H1 (cell line): ENCODE results near the gene GNRHR. TPM values are rescaled to one million over a fixed set of nuclear protein-coding genes. Genes with fewer than 3 reads are reported as not detected.

Experiments
- CTCF ChIA-PET: fragments of 300-600 bp; sonication (Branson Sonifier 250); formaldehyde crosslinking; loops from one replicate; lab custom pipeline; 2021; ENCODE audit not compliant: partially characterized antibody; lab: Charles Lee
- POLR2A ChIA-PET: fragments of 300-600 bp; sonication (Branson Sonifier 250); formaldehyde crosslinking; loops from one replicate; lab custom pipeline; 2021; ENCODE audit warnings: inconsistent platforms; ENCODE audit not compliant: partially characterized antibody; lab: Charles Lee
- DNase-seq, 2 experiments: peaks; one replicate each; pipeline versions ENCODE4 v3.0.0 to v3.0.0-alpha.2; 2010 to 2022; ENCODE audit warnings: low spot score in 2 of 2, low read depth in 1 of 2, mixed read lengths in 1 of 2
- FAIRE-seq: peaks from 2 replicates; lab custom pipeline; 2011; peaks lifted over from hg19 to GRCh38; lab: Jason Lieb, UNC
- H2AFZ ChIP-seq: 2 replicates; pipeline ENCODE4 v1.8.1; 2012; ENCODE audit warnings: low read length, inconsistent platforms
- H2AK5ac ChIP-seq: 2 replicates; pipeline ENCODE4 v1.6.1; 2013; ENCODE audit warnings: low read depth, low read length
- H2BK120ac ChIP-seq: replicated peaks from 2 replicates; pipeline ENCODE3; 2013; ENCODE audit warnings: low read depth, low read length, inconsistent platforms
- H2BK12ac ChIP-seq: 2 replicates; pipeline ENCODE4 v1.6.1; 2013; ENCODE audit warnings: low read depth, low read length
- H2BK15ac ChIP-seq: 2 replicates; pipeline ENCODE4 v1.6.1; 2013; ENCODE audit warnings: low read length
- H2BK20ac ChIP-seq: 2 replicates; pipeline ENCODE4 v1.6.1; 2013; ENCODE audit warnings: low read length
- H2BK5ac ChIP-seq: 2 replicates; pipeline ENCODE4 v1.6.1; 2013; ENCODE audit warnings: low read depth, low read length
- H3K14ac ChIP-seq: 2 replicates; pipeline ENCODE4 v1.6.1; 2013; ENCODE audit warnings: inconsistent platforms; ENCODE audit not compliant: insufficient read length
- H3K18ac ChIP-seq: 2 replicates; pipeline ENCODE4 v1.6.1; 2013; ENCODE audit warnings: low read length; ENCODE audit errors: extremely low read depth
- H3K23ac ChIP-seq: 2 replicates; pipeline ENCODE4 v1.6.1; 2013; ENCODE audit warnings: inconsistent platforms; ENCODE audit not compliant: insufficient read length
- H3K23me2 ChIP-seq: 2 replicates; pipeline ENCODE4 v1.6.1; 2013; ENCODE audit warnings: low read depth, low read length
- H3K27ac ChIP-seq: 2 replicates; pipeline ENCODE4 v1.6.1; 2011; ENCODE audit warnings: low read depth, low read length, inconsistent platforms
- H3K27me3 ChIP-seq, 4 experiments: replicated peaks in 1 of 4; 1 replicate in 1 of 4; 2 replicates in 3 of 4; pipeline versions ENCODE4 v1.6.1 to v1.8.1; 2011 to 2013; ENCODE audit warnings: low read length in 3 of 4, mild to moderate bottlenecking in 3 of 4, inconsistent platforms in 2 of 4, mixed read lengths in 2 of 4, moderate library complexity in 1 of 4; ENCODE audit not compliant: control insufficient read depth in 3 of 4, insufficient read depth in 3 of 4; ENCODE audit errors: extremely low read depth in 1 of 4
- H3K36me3 ChIP-seq, 4 experiments: 2 replicates each; pipeline versions ENCODE4 v1.6.1 to v1.8.1; 2011 to 2013; ENCODE audit warnings: mild to moderate bottlenecking in 4 of 4, low read length in 3 of 4, moderate library complexity in 2 of 4, control low read depth in 1 of 4, inconsistent platforms in 1 of 4; ENCODE audit not compliant: insufficient read depth in 4 of 4, control insufficient read depth in 2 of 4
- H3K4ac ChIP-seq: replicated peaks from 2 replicates; pipeline ENCODE3; 2013; ENCODE audit warnings: low read length, low read depth, mixed read lengths, inconsistent platforms; ENCODE audit not compliant: insufficient read length
- H3K4me1 ChIP-seq, 4 experiments: replicated peaks in 1 of 4; 1 replicate in 1 of 4; 2 replicates in 3 of 4; pipeline versions ENCODE4 v1.6.1 to v1.8.1; 2011 to 2013; ENCODE audit warnings: low read length in 3 of 4, inconsistent platforms in 2 of 4, mixed read lengths in 1 of 4; ENCODE audit not compliant: insufficient read depth in 4 of 4, control insufficient read depth in 3 of 4
- H3K4me2 ChIP-seq, 2 experiments: 2 replicates each; pipeline versions ENCODE4 v1.6.1 to v1.8.1; 2011 to 2013; ENCODE audit warnings: low read depth in 2 of 2, low read length in 2 of 2, control low read depth in 1 of 2, inconsistent platforms in 1 of 2, mild to moderate bottlenecking in 1 of 2; ENCODE audit not compliant: insufficient read depth in 1 of 2
- H3K4me3 ChIP-seq, 4 experiments: fragments of 200-600, 300-600 bp in 1 of 4; sonication (generic), shearing (Covaris generic), sonication (Bioruptor Twin) in 1 of 4; 2 replicates each; pipeline versions ENCODE4 v1.5.1 to v1.8.1; 2011 to 2016; ENCODE audit warnings: low read length in 4 of 4, low read depth in 3 of 4, control low read depth in 2 of 4, inconsistent platforms in 2 of 4, mild to moderate bottlenecking in 2 of 4, mixed read lengths in 1 of 4, moderate library complexity in 1 of 4; ENCODE audit not compliant: insufficient read depth in 2 of 4; ENCODE audit errors: extremely low read depth in 1 of 4
- H3K56ac ChIP-seq: replicated peaks from 2 replicates; pipeline ENCODE3; 2013; ENCODE audit warnings: low read depth, mild to moderate bottlenecking, mixed read lengths, low read length, inconsistent platforms; ENCODE audit not compliant: insufficient read length
- H3K79me1 ChIP-seq: 2 replicates; pipeline ENCODE4 v1.6.1; 2013; ENCODE audit warnings: low read depth, low read length, control low read depth
- H3K79me2 ChIP-seq, 2 experiments: 2 replicates each; pipeline versions ENCODE4 v1.6.1 to v1.8.1; 2012 to 2013; ENCODE audit warnings: low read length in 2 of 2, mild to moderate bottlenecking in 2 of 2, inconsistent platforms in 1 of 2; ENCODE audit not compliant: insufficient read depth in 2 of 2, control insufficient read depth in 1 of 2
- H3K9ac ChIP-seq, 4 experiments: replicated peaks in 1 of 4; 1 replicate in 1 of 4; 2 replicates in 3 of 4; pipeline versions ENCODE4 v1.6.1 to v1.8.1; 2011 to 2013; ENCODE audit warnings: low read depth in 3 of 4, low read length in 3 of 4, control low read depth in 2 of 4, mild to moderate bottlenecking in 2 of 4, moderate library complexity in 2 of 4, inconsistent platforms in 1 of 4; ENCODE audit errors: extremely low read depth in 1 of 4
- H3K9me3 ChIP-seq, 2 experiments: 2 replicates each; pipeline versions ENCODE4 v1.6.1 to v1.8.1; 2012 to 2013; ENCODE audit warnings: mild to moderate bottlenecking in 2 of 2, moderate library complexity in 2 of 2, control low read depth in 1 of 2, inconsistent platforms in 1 of 2, low read depth in 1 of 2, low read length in 1 of 2, mixed read lengths in 1 of 2; ENCODE audit not compliant: insufficient read depth in 2 of 2
- H4K20me1 ChIP-seq, 2 experiments: replicated peaks in 1 of 2; 2 replicates each; pipeline versions ENCODE3 to v1.8.1; 2011 to 2013; ENCODE audit warnings: inconsistent platforms in 2 of 2, low read length in 2 of 2, mild to moderate bottlenecking in 1 of 2; ENCODE audit not compliant: insufficient read depth in 2 of 2, control insufficient read depth in 1 of 2
- H4K5ac ChIP-seq: 2 replicates; pipeline ENCODE4 v1.6.1; 2013; ENCODE audit warnings: low read length, low read depth, mixed read lengths, inconsistent platforms; ENCODE audit not compliant: insufficient read length
- H4K8ac ChIP-seq: 2 replicates; pipeline ENCODE4 v1.8.0; 2013; ENCODE audit warnings: mild to moderate bottlenecking, moderate library complexity, low read length, inconsistent platforms; ENCODE audit not compliant: insufficient read depth; ENCODE audit errors: extremely low read depth
- H4K91ac ChIP-seq: replicated peaks from 2 replicates; pipeline ENCODE3; 2013; ENCODE audit warnings: low read length, mixed read lengths, inconsistent platforms; ENCODE audit not compliant: insufficient read length
- BACH1 ChIP-seq: IDR thresholded peaks from 2 replicates; pipeline ENCODE4 v1.6.1; 2012; ENCODE audit warnings: low read length, improper control_type of control experiment
- CBX5 ChIP-seq: fragments of 300-800, 300-1000 bp; sonication (generic); IDR thresholded peaks from 2 replicates; pipeline ENCODE4 v1.7.1; 2016; ENCODE audit warnings: antibody characterized with exemption, low read length, low read depth
- CEBPB ChIP-seq: IDR thresholded peaks from 2 replicates; pipeline ENCODE4 v1.6.1; 2012; ENCODE audit warnings: low read depth, low read length
- CHD1 ChIP-seq: IDR thresholded peaks from 2 replicates; pipeline ENCODE4 v1.6.1; 2012; ENCODE audit warnings: low read depth, low read length, improper control_type of control experiment
- EGR1 ChIP-seq: IDR thresholded peaks from 2 replicates; pipeline ENCODE4 v1.6.1; 2011; ENCODE audit warnings: low read depth, low read length, borderline replicate concordance
- PHF8 ChIP-seq: fragments of 200-600 bp; sonication (generic); conservative IDR thresholded peaks from 2 replicates; pipeline ENCODE4 v1.7.1; 2012; ENCODE audit warnings: low read depth, mild to moderate bottlenecking, inconsistent platforms, low read length, moderate library complexity
- POU5F1 ChIP-seq: IDR thresholded peaks from 2 replicates; pipeline ENCODE4 v1.6.1; 2011; ENCODE audit warnings: low read depth, mild to moderate bottlenecking, low read length, moderate library complexity
- SIRT6 ChIP-seq: IDR thresholded peaks from one replicate; pipeline ENCODE4 v1.7.1; 2012; ENCODE audit warnings: low read length, inconsistent platforms
- TBP ChIP-seq: IDR thresholded peaks from 2 replicates; pipeline ENCODE4 v1.6.1; 2011; ENCODE audit warnings: low read depth, low read length, improper control_type of control experiment
- TCF12 ChIP-seq: IDR thresholded peaks from 2 replicates; pipeline ENCODE4 v1.6.1; 2011; ENCODE audit warnings: low read depth, mild to moderate bottlenecking, low read length
- USF2 ChIP-seq: IDR thresholded peaks from 2 replicates; pipeline ENCODE4 v1.6.1; 2011; ENCODE audit warnings: low read length, improper control_type of control experiment
- ZNF274 ChIP-seq: IDR thresholded peaks from 2 replicates; pipeline ENCODE4 v1.7.0; 2012; ENCODE audit warnings: low read length, borderline replicate concordance; ENCODE audit errors: extremely low read depth
- WGBS, 2 experiments: shearing (Covaris generic) in 1 of 2; methylation state at CpG; one replicate each; pipeline versions ENCODE4 v1.1.6 to v1.1.7; 2013 to 2015; ENCODE audit warnings: low lambda C conversion rate in 2 of 2, mixed read lengths in 2 of 2, inconsistent platforms in 1 of 2, low coverage in 1 of 2, missing lambda C conversion rate in 1 of 2; ENCODE audit not compliant: insufficient replicate concordance in 2 of 2, insufficient coverage in 1 of 2, insufficient read length in 1 of 2; ENCODE audit errors: extremely low coverage in 1 of 2, missing lambda C conversion rate in 1 of 2; 5-methylcytosine and 5-hydroxymethylcytosine counted together
- polyA plus RNA-seq, 7 experiments: library from polyadenylated mRNA; depleted of rRNA in 3 of 7; stranded (reverse) in 5 of 7; unstranded in 2 of 7; fragments of >200 nt in 5 of 7; fragments of 200-250 nt in 2 of 7; gene quantifications; 1 replicate in 5 of 7; 2 replicates in 1 of 7; 4 replicates in 1 of 7; pipeline versions ENCODE4 v1.2.1 to v1.2.3, GENCODE V29; 2011 to 2013; ENCODE audit warnings: missing spikeins in 2 of 7, mixed read lengths in 2 of 7
- total RNA-seq: library from RNA; stranded (reverse); fragmentation: NEBNext Ultra II Directional; extraction: Animal tissue kit (Norgen Biotek cat#: 25700); gene quantifications from 2 replicates; pipeline ENCODE4 v1.2.1, GENCODE V29; 2021

The GNRHR gene
- total and polyA plus RNA-seq, 2 of the 8 experiments (the other 6 are each of a cell fraction or from before 2014, with no cell fraction given): not detected

GRCh38 chr4:67704843-67705242 is 49.3 kb downstream of the GNRHR start:
- FAIRE-seq (no peak), DNase-seq (no peak)
- Histone ChIP-seq H3K36me3 (peaks cover 0 to 2% (median 0%) of the 10 kb centered on the region in 4 experiments; a peak in 1 of 8 replicates), H2BK15ac (no peak overlapping the region), H3K9me3 (no peaks in the 10 kb centered on the region), H2BK12ac (no peak overlapping the region), H2AK5ac (no peak overlapping the region), H3K4me2 (no peak overlapping the region), H3K79me2 (peaks cover 3 to 60% of the 10 kb centered on the region in 2 experiments; a peak in 3 of 4 replicates), H2BK20ac (no peak overlapping the region), H3K4ac (no peak overlapping the region), H3K23ac (no peak overlapping the region), H3K14ac (no peak overlapping the region), H3K56ac (no peak overlapping the region), H3K27ac (no peak overlapping the region), H4K20me1 (no peaks in the 10 kb centered on the region), H3K23me2 (peaks cover 1% of the 10 kb centered on the region; the same call in 1 of the 2 replicates), H2BK5ac (no peak overlapping the region), H3K27me3 (no peaks in the 10 kb centered on the region), H3K79me1 (0 out of 2 replicates have a peak, but pooled peaks cover 2% of the 10 kb centered on the region), H4K5ac (no peak overlapping the region), H3K4me3 (no peak overlapping the region), H3K4me1 (no peaks in the 10 kb centered on the region; a peak in 2 of 7 replicates), H2AFZ (no peak overlapping the region), H3K18ac (no peak overlapping the region), H4K91ac (no peak overlapping the region), H2BK120ac (no peak overlapping the region), H3K9ac (no peak overlapping the region), H4K8ac (no peak overlapping the region)
- CTCF ChIA-PET: no interaction called here
- WGBS, 2 experiments: 94% methylated on average over 2 of the region's 2 CpGs; no CpG with 5 or more reads in 1 of the 2 experiments
- POLR2A ChIA-PET: no interaction called here
- no peak for TF ChIP-seq BACH1
- no peak for TF ChIP-seq EGR1
- no peak for TF ChIP-seq CBX5
- no peak for TF ChIP-seq USF2
- TF ChIP-seq TCF12: no peak
- no peak for TF ChIP-seq ZNF274
- no peak for TF ChIP-seq PHF8
- TF ChIP-seq CHD1: no peak
- TF ChIP-seq CEBPB: no peak
- TF ChIP-seq SIRT6: no peak
- TF ChIP-seq TBP: no peak
- TF ChIP-seq POU5F1: no peak
